GM12891 (cell line): ENCODE data around the gene PEX11B.

ENCODE experiments used
- POLR2A ChIP-seq: IDR thresholded peaks from 2 replicates; pipeline ENCODE4 v1.6.1; 2011; ENCODE audit warnings: low read depth, low read length, control low read depth
- POLR2AphosphoS5 ChIP-seq: IDR thresholded peaks from 2 replicates; pipeline ENCODE4 v1.6.1; 2011; ENCODE audit warnings: low read depth, low read length, control low read depth
- TAF1 ChIP-seq: IDR thresholded peaks from 2 replicates; pipeline ENCODE4 v1.6.1; 2011; ENCODE audit warnings: low read depth, low read length, control low read depth

DNA sequence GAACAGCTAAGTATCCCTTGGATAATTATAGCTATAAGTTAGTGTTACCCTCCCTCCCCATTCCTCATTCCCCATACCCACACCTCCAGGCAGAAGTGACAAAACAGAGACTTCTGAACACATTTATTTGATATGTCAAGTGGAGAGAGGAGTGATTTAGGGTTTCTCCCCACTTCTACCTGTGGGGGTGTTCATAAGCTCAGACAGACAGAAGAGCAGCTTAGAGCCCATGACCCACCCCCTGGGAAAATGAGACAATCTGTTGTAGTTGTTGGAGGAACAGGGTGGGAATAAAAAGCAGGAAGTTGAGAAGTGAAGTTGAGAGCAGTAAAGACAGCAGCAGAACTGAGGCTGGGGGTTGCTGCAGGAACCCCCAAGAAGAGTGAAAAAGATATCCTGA, 40.8 kb upstream of the PEX11B start:
- TF ChIP-seq POLR2A (no peak), POLR2AphosphoS5 (no peak), TAF1 (no peak)
